ENCODE measurements around the gene BPIFB4. TPM values are rescaled to one million over a fixed set of nuclear protein-coding genes. Genes with fewer than 3 reads are reported as not detected.

BPIFB4 gene
- total RNA-seq, 1 donor from 2014 or later = not detected

DNA sequence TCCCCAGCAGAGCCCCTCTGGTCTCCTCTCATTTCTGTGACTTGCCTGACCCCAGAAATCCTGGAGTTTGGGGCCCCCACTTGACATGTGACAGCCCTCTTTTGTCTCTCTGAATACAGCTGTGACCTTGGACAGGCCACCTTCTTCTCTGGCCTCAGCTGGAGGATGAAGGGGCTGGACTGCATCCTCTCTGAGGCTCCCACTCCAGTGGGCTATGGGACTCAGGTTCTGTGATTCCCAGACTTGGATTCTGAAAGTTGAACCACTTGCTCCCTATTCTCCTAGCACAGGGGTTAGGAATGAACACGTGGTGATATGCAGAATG is 16.7 kb upstream of the BPIFB4 start:
- Histone ChIP-seq H2AFZ (ENCODE audit: low read depth, low read length) (no peak overlapping the region), H3K27me3 (ENCODE audit: insufficient read depth, low read length) (no peaks in the 10 kb centered on the region), H4K20me1 (ENCODE audit: insufficient read depth, low read length) (no peaks in the 10 kb centered on the region), H3K4me2 (ENCODE audit: low read length) (no peak overlapping the region), H3K4me3 (ENCODE audit: insufficient read depth, low read depth, low read length) (no peak overlapping the region), H3K9me3 (ENCODE audit: insufficient read depth, low read depth, low read length) (no peaks in the 10 kb centered on the region), H3K27ac (ENCODE audit: low read depth, low read length) (no peak overlapping the region), H3K79me2 (ENCODE audit: insufficient read depth, low read length) (no peaks in the 10 kb centered on the region), H3K4me1 (ENCODE audit: insufficient read depth, low read length) (no peaks in the 10 kb centered on the region), H3K9ac (ENCODE audit: low read length) (no peak overlapping the region), H3K36me3 (ENCODE audit: insufficient read depth, low read length) (no peaks in the 10 kb centered on the region)
- no peak for TF ChIP-seq EZH2 (IDR thresholded peaks at IDR 0.05; ENCODE audit: insufficient read depth, low read length)
- TF ChIP-seq, protein P1, sequence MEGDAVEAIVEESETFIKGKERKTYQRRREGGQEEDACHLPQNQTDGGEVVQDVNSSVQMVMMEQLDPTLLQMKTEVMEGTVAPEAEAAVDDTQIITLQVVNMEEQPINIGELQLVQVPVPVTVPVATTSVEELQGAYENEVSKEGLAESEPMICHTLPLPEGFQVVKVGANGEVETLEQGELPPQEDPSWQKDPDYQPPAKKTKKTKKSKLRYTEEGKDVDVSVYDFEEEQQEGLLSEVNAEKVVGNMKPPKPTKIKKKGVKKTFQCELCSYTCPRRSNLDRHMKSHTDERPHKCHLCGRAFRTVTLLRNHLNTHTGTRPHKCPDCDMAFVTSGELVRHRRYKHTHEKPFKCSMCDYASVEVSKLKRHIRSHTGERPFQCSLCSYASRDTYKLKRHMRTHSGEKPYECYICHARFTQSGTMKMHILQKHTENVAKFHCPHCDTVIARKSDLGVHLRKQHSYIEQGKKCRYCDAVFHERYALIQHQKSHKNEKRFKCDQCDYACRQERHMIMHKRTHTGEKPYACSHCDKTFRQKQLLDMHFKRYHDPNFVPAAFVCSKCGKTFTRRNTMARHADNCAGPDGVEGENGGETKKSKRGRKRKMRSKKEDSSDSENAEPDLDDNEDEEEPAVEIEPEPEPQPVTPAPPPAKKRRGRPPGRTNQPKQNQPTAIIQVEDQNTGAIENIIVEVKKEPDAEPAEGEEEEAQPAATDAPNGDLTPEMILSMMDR (IDR thresholded peaks at IDR 0.05; ENCODE audit: insufficient read depth, low read depth, low read length) = no peak
- H3K36me3 Mint-ChIP-seq (ENCODE audit: low read depth, unreplicated experiment) = no peaks in the 10 kb centered on the region
- no peaks in the 10 kb centered on the region for H3K9me3 Mint-ChIP-seq (ENCODE audit: unreplicated experiment)
- no peaks in the 10 kb centered on the region for H3K4me1 Mint-ChIP-seq (ENCODE audit: low read depth, unreplicated experiment)
- H3K27ac Mint-ChIP-seq (ENCODE audit: unreplicated experiment) = no peak overlapping the region
- no peak overlapping the region for H3K4me3 Mint-ChIP-seq (ENCODE audit: unreplicated experiment)
- no peak for FAIRE-seq
- peaks cover 33% of the 10 kb centered on the region for H3K27me3 Mint-ChIP-seq (ENCODE audit: low read depth, unreplicated experiment)
- DNase-seq (ENCODE audit: low read depth) = no peak

DNA sequence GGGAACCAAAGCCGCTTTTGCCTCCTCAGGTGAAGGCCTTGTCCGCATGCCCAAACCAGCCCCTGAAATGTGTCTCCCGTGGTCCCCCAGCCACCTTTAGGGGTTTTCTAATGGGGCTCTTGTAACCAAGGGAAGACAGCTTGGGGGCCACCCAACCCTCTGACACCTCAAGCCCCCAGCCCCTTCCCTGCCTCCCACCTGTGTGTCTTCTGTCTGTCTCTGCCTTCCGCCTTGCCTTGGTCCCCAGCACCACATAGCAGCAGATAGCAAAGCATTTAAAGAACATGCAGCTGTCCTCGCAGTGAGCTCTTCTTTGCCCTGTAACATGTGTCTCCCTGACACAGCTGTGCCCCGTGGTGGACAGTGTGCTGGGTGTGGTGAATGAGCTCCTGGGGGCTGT is 16.2 kb upstream of the BPIFB4 start:
- Histone ChIP-seq H3K9me3 (ENCODE audit: insufficient read depth, low read depth, low read length) (no peaks in the 10 kb centered on the region), H3K79me2 (ENCODE audit: insufficient read depth, low read length) (no peaks in the 10 kb centered on the region), H3K27me3 (ENCODE audit: insufficient read depth, low read length) (no peaks in the 10 kb centered on the region), H2AFZ (ENCODE audit: low read depth, low read length) (no peak overlapping the region), H3K4me1 (ENCODE audit: insufficient read depth, low read length) (no peaks in the 10 kb centered on the region), H3K4me3 (ENCODE audit: insufficient read depth, low read depth, low read length) (no peak overlapping the region), H3K9ac (ENCODE audit: low read length) (no peak overlapping the region), H4K20me1 (ENCODE audit: insufficient read depth, low read length) (no peaks in the 10 kb centered on the region), H3K36me3 (ENCODE audit: insufficient read depth, low read length) (no peaks in the 10 kb centered on the region), H3K27ac (ENCODE audit: low read depth, low read length) (no peak overlapping the region), H3K4me2 (ENCODE audit: low read length) (no peak overlapping the region)
- H3K36me3 Mint-ChIP-seq (ENCODE audit: low read depth, unreplicated experiment) = no peaks in the 10 kb centered on the region
- DNase-seq (ENCODE audit: low read depth) (no peak), FAIRE-seq (no peak)
- H3K27ac Mint-ChIP-seq (ENCODE audit: unreplicated experiment) = no peak overlapping the region
- no peaks in the 10 kb centered on the region for H3K9me3 Mint-ChIP-seq (ENCODE audit: unreplicated experiment)
- peaks cover 34% of the 10 kb centered on the region for H3K27me3 Mint-ChIP-seq (ENCODE audit: low read depth, unreplicated experiment)
- H3K4me1 Mint-ChIP-seq (ENCODE audit: low read depth, unreplicated experiment) = no peaks in the 10 kb centered on the region
- H3K4me3 Mint-ChIP-seq (ENCODE audit: unreplicated experiment) = no peak overlapping the region
- TF ChIP-seq EZH2 (IDR thresholded peaks at IDR 0.05; ENCODE audit: insufficient read depth, low read length) = no peak

DNA sequence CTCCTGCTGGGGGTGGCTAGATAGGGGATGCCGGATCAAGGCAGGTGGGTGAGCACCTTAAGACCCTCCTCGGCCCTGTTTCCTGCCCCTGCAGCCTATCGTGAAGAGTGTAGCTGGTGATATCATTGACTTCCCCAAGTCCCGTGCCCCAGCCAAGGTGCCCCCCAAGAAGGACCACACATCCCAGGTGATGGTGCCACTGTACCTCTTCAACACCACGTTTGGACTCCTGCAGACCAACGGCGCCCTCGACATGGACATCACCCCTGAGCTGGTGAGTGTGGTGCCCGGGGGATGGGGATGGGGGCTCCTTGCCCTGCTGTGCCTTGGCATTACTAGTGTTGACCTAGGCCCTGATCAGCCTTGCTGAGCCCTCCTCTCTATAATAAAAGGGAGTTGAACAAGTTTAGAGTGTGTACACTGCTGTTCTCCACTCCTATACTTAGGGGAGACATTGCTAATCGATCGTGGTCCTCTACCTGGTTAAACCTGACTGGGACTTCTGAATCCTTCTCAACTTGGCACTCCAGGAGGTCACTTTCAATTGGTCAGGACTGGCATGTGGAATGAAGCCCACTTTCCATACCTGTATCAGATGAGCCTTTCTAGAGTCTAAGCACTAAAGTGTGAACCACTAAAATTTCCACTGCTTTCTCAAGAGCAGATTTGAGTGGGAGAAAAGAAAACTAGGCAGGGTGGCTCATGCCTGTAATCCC is 14.7 kb upstream of the BPIFB4 start:
- Histone ChIP-seq H3K27me3 (ENCODE audit: insufficient read depth, low read length) (peaks cover 1% of the 10 kb centered on the region), H3K4me3 (ENCODE audit: insufficient read depth, low read depth, low read length) (no peak overlapping the region), H3K36me3 (ENCODE audit: insufficient read depth, low read length) (no peaks in the 10 kb centered on the region), H4K20me1 (ENCODE audit: insufficient read depth, low read length) (no peaks in the 10 kb centered on the region), H3K79me2 (ENCODE audit: insufficient read depth, low read length) (no peaks in the 10 kb centered on the region), H2AFZ (ENCODE audit: low read depth, low read length) (no peak overlapping the region), H3K27ac (ENCODE audit: low read depth, low read length) (no peak overlapping the region), H3K9me3 (ENCODE audit: insufficient read depth, low read depth, low read length) (no peaks in the 10 kb centered on the region), H3K4me2 (ENCODE audit: low read length) (no peak overlapping the region), H3K9ac (ENCODE audit: low read length) (no peak overlapping the region), H3K4me1 (ENCODE audit: insufficient read depth, low read length) (no peaks in the 10 kb centered on the region)
- Mint-ChIP-seq H3K4me3 (ENCODE audit: unreplicated experiment) (no peak overlapping the region), H3K36me3 (ENCODE audit: low read depth, unreplicated experiment) (no peaks in the 10 kb centered on the region), H3K9me3 (ENCODE audit: unreplicated experiment) (no peaks in the 10 kb centered on the region), H3K27ac (ENCODE audit: unreplicated experiment) (no peak overlapping the region), H3K4me1 (ENCODE audit: low read depth, unreplicated experiment) (no peaks in the 10 kb centered on the region), H3K27me3 (ENCODE audit: low read depth, unreplicated experiment) (peaks cover 38% of the 10 kb centered on the region)
- DNase-seq (ENCODE audit: low read depth) (no peak), FAIRE-seq (no peak)
- TF ChIP-seq, protein P1 (IDR thresholded peaks at IDR 0.05; ENCODE audit: insufficient read depth, low read depth, low read length) = no peak
- no peak for TF ChIP-seq EZH2 (IDR thresholded peaks at IDR 0.05; ENCODE audit: insufficient read depth, low read length)
